NB4 (cell line): ENCODE results near the gene WDR37.

ENCODE experiments used
- POLR2A ChIP-seq: IDR thresholded peaks from 2 replicates; pipeline ENCODE4 v1.6.1; 2011; ENCODE audit warnings: mild to moderate bottlenecking; ENCODE audit not compliant: insufficient read length; ENCODE audit errors: extremely low read depth
- TF ChIP-seq, protein P1 (sequence below): IDR thresholded peaks from one replicate; pipeline ENCODE4 v1.5.1; 2012; ENCODE audit warnings: low read depth, low read length

- TF ChIP-seq, protein P1, sequence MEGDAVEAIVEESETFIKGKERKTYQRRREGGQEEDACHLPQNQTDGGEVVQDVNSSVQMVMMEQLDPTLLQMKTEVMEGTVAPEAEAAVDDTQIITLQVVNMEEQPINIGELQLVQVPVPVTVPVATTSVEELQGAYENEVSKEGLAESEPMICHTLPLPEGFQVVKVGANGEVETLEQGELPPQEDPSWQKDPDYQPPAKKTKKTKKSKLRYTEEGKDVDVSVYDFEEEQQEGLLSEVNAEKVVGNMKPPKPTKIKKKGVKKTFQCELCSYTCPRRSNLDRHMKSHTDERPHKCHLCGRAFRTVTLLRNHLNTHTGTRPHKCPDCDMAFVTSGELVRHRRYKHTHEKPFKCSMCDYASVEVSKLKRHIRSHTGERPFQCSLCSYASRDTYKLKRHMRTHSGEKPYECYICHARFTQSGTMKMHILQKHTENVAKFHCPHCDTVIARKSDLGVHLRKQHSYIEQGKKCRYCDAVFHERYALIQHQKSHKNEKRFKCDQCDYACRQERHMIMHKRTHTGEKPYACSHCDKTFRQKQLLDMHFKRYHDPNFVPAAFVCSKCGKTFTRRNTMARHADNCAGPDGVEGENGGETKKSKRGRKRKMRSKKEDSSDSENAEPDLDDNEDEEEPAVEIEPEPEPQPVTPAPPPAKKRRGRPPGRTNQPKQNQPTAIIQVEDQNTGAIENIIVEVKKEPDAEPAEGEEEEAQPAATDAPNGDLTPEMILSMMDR: no peak
- no peak for TF ChIP-seq POLR2A
These were observed 114.6 kb downstream of the WDR37 start for GRCh38 chr10:1170867-1171180.
